Measurements from ENCODE around the gene PLPP2. TPM values are rescaled to one million over a fixed set of nuclear protein-coding genes. Genes with fewer than 3 reads are reported as not detected.

PLPP2 gene
- total RNA-seq, 2 donors from 2014 or later: 40.1 to 76.6 TPM

DNA sequence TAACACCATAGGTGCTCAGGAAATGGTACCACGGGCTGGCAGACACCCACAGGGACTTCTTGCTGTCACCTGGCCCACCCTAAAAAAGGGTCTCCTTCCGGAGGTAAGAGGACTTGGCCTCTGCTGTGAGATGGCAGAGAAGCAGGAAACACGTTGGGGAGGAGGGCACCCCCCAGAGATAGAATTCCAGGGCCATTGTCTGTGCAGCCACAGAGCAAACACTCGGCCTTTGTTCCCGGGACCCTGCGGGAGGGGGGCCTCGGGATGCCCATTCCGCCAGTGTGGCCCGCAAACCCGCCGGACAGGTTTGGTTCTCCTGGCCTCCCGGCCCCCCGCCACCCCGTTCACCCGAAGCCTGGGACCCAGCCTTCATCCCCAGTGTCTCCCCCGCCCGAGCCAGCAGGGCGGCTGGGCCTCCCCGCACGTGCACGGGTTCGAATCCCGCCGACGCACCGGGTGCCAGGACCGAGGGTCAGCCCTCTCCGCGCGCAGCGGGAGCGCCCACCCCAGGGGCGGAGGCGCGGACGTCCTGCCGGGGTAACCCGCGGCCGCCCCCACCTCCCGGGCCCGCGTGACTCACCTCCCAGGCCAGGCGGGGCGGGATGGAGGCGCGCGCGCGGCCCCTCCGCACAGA is 714 bp downstream of the PLPP2 start:
- H3K36me3 ChIP-seq: no peaks in the 10 kb centered on the region
- peaks cover 2% of the 10 kb centered on the region for H3K4me1 ChIP-seq (replicated peaks)
- H3K9me3 ChIP-seq: no peaks in the 10 kb centered on the region
- peak overlapping the region; percentile 83 to 87 for H3K27ac ChIP-seq
- TF ChIP-seq CTCF (IDR thresholded peaks at IDR 0.05): peak in 1 of 4 experiments; percentile 7
- TF ChIP-seq POLR2AphosphoS5 (IDR thresholded peaks at IDR 0.05): peak; percentile 33
- no peak for TF ChIP-seq POLR2A (IDR thresholded peaks at IDR 0.05)
- intact Hi-C loops (cut with DNase I): no loop called here
- peak overlapping the region; percentile 44 to 55 for H3K4me3 ChIP-seq
- no peaks in the 10 kb centered on the region for H3K27me3 ChIP-seq (replicated peaks; ENCODE audit: insufficient read depth)
- 4% methylated on average over 35 of the region's 51 CpGs for WGBS
- peak; percentile 88 for DNase-seq (ENCODE audit: low spot score)

DNA sequence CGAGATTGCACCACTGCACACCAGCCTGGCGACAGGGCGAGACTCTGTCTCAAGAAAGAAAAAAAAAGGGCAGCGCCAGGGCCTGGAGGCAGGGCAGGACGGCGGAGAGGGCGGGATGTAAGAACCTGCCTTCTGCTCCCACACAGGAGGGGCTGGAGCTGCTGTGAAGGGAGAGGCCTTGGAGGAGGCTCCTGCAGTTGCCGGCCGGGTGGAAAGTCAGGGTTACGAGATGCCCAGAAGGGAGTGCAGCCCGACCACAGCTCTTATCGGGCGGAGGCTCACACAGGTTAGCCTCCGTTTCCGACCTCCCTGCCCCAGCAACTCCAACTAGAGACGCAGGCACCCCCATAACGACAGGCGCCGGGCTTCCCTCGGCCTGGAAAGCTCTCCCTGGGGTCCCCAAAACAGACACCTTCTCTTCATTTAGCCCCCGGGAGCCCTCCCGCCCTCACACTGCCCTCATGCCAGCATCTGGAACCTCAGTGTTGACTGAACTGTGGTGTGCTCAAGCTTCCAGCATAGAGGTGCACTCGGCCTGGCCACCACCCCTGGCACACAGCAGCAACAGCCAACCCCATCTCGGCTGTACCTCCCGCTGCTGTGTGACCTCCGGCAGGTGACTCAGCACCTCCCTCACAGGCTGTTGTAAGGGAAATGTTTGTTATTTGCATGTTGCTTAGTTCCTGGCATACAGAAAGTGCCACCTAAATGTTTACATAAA is 1.4 kb downstream of the PLPP2 start:
- Histone ChIP-seq H3K27ac (peak overlapping the region; percentile 83 to 87), H3K9me3 (no peaks in the 10 kb centered on the region), H3K4me1 (replicated peaks) (no peaks in the 10 kb centered on the region), H3K27me3 (replicated peaks; ENCODE audit: insufficient read depth) (no peaks in the 10 kb centered on the region), H3K4me3 (peak overlapping the region in 1 of 2 donors; percentile 55), H3K36me3 (no peaks in the 10 kb centered on the region)
- intact Hi-C loops (cut with DNase I): no loop called here
- peak; percentile 6 for TF ChIP-seq POLR2A (IDR thresholded peaks at IDR 0.05)
- no peak for TF ChIP-seq POLR2AphosphoS5 (IDR thresholded peaks at IDR 0.05)
- WGBS: 33% methylated on average over 26 of the region's 26 CpGs
- DNase-seq (ENCODE audit: low spot score): peak; percentile 64

GRCh38 chr19:288911-289310 is 2.3 kb downstream of the PLPP2 start:
- Histone ChIP-seq H3K27me3 (replicated peaks; ENCODE audit: insufficient read depth) (no peaks in the 10 kb centered on the region), H3K4me3 (no peak overlapping the region), H3K9me3 (no peaks in the 10 kb centered on the region), H3K4me1 (replicated peaks) (no peaks in the 10 kb centered on the region), H3K27ac (peak overlapping the region in 1 of 2 donors; percentile 83), H3K36me3 (no peaks in the 10 kb centered on the region)
- intact Hi-C loops (cut with DNase I): no loop called here
- WGBS: 67% methylated on average over 10 of the region's 10 CpGs
- DNase-seq (ENCODE audit: low spot score): no peak
- TF ChIP-seq CTCF (IDR thresholded peaks at IDR 0.05): no peak
- no peak for TF ChIP-seq POLR2AphosphoS5 (IDR thresholded peaks at IDR 0.05)
- TF ChIP-seq POLR2A (IDR thresholded peaks at IDR 0.05): no peak

DNA sequence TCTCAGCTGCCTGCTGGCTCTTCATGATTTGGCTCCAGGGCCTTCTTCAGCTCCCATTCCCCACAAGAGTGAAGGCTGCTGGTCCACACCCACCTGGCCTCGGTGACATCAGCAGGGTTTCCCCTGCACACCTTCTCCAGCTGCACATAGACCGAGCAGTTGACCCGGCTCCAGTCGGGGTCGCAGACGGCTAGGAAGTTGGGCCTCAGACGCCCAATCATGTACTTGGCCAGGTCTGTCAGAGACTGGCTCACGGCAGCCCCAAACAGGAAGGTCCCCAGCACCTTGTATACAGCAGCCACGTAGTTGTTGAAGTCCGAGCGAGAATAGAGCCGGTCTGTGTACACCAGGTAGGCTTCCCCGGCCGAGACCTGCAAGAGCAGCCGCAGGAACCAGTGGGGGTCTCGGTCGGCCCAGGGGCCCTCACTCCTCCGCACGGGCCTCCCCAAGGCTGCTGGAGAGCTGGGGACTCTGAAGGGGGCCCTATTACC is 3.8 kb downstream of the PLPP2 start:
- DNase-seq (ENCODE audit: low spot score): no peak
- Histone ChIP-seq H3K27ac (no peak overlapping the region), H3K4me3 (no peak overlapping the region), H3K9me3 (no peaks in the 10 kb centered on the region), H3K27me3 (replicated peaks; ENCODE audit: insufficient read depth) (no peaks in the 10 kb centered on the region), H3K36me3 (no peaks in the 10 kb centered on the region), H3K4me1 (replicated peaks) (no peaks in the 10 kb centered on the region)
- intact Hi-C loops (cut with DNase I): no loop called here
- TF ChIP-seq POLR2AphosphoS5 (IDR thresholded peaks at IDR 0.05) (no peak), POLR2A (IDR thresholded peaks at IDR 0.05) (no peak), CTCF (IDR thresholded peaks at IDR 0.05) (no peak)
- WGBS: 92% methylated on average over 18 of the region's 19 CpGs

DNA sequence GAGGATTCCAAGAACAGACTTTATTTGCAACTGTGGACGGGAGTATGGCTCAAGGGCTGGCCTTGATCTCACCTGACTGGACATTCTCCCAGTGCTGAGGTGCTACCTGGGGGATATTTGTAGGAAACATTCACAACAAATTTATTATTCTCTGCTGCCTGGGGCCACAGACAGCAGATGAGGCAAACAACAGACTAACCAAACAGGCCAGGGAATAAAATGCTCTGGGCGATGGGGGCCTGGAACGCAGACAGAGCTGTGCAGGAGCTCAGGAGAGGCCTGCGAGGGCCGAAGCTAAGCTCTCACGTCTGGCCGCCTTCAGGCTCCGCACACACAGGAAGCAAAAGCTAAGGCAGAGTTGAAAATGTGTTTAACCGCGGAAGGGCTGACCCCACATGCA is 7.8 kb downstream of the PLPP2 start:
- Histone ChIP-seq H3K27me3 (replicated peaks; ENCODE audit: insufficient read depth) (no peaks in the 10 kb centered on the region), H3K36me3 (no peaks in the 10 kb centered on the region), H3K4me1 (replicated peaks) (no peaks in the 10 kb centered on the region), H3K4me3 (no peak overlapping the region), H3K9me3 (no peaks in the 10 kb centered on the region), H3K27ac (no peak overlapping the region)
- 70% methylated on average over 10 of the region's 10 CpGs for WGBS
- DNase-seq (ENCODE audit: low spot score): no peak
- TF ChIP-seq CTCF (IDR thresholded peaks at IDR 0.05) (no peak), POLR2AphosphoS5 (IDR thresholded peaks at IDR 0.05) (no peak), POLR2A (IDR thresholded peaks at IDR 0.05) (no peak)
- intact Hi-C loops (cut with DNase I): no loop called here

Data from prostate gland (tissue), 2 donors.